ENCODE data around the gene SLC2A9. TPM values are rescaled to one million over a fixed set of nuclear protein-coding genes. Genes with fewer than 3 reads are reported as not detected.

The SLC2A9 gene
- total RNA-seq, 1 donor from 2014 or later: 8.2 TPM

DNA sequence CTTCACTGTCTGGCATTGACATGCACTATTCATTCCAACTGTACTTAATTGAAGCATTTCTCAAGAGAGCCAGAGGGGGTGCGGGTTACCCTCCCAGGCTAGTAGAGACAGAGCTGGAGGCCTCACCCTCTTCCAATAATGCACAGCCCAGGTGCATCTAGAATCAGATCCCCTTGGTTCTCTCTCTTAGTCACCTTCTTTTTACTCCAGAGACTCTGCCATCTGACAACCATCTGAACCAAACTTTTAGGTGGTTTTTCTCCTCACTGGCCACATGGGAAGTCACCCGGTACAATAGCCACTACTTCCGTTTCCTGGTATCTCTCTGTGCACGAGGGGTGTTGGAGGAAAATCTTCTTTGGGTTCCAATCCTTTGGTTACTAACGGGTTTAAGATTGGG lies 81.3 kb downstream of the SLC2A9 start:
- H3K4me1 ChIP-seq: peaks cover 6% of the 10 kb centered on the region
- TF ChIP-seq CTCF (IDR thresholded peaks at IDR 0.05; ENCODE audit: borderline replicate concordance): no peak

GRCh38 chr4:9938933-9939332 lies 82.4 kb downstream of the SLC2A9 start:
- H3K9me3 ChIP-seq (replicated peaks): no peaks in the 10 kb centered on the region
- TF ChIP-seq CTCF (IDR thresholded peaks at IDR 0.05; ENCODE audit: borderline replicate concordance): no peak
- H3K36me3 ChIP-seq: no peaks in the 10 kb centered on the region
- intact Hi-C loops (cut with micrococcal nuclease): no loop called here
- peaks cover 6% of the 10 kb centered on the region for H3K4me1 ChIP-seq
- no peak overlapping the region for H3K27ac ChIP-seq (replicated peaks)
- DNase-seq: no peak
- no peaks in the 10 kb centered on the region for H3K27me3 ChIP-seq (ENCODE audit: low read depth)
- H3K4me3 ChIP-seq: no peak overlapping the region

More for the DNA sequence above, 81.3 kb downstream of the SLC2A9 start:
- Histone ChIP-seq H3K27ac (replicated peaks) (no peak overlapping the region), H3K27me3 (ENCODE audit: low read depth) (no peaks in the 10 kb centered on the region), H3K4me3 (no peak overlapping the region), H3K9me3 (replicated peaks) (no peaks in the 10 kb centered on the region), H3K36me3 (no peaks in the 10 kb centered on the region)
- intact Hi-C loops (cut with micrococcal nuclease): no loop called here
- DNase-seq: no peak

DNA sequence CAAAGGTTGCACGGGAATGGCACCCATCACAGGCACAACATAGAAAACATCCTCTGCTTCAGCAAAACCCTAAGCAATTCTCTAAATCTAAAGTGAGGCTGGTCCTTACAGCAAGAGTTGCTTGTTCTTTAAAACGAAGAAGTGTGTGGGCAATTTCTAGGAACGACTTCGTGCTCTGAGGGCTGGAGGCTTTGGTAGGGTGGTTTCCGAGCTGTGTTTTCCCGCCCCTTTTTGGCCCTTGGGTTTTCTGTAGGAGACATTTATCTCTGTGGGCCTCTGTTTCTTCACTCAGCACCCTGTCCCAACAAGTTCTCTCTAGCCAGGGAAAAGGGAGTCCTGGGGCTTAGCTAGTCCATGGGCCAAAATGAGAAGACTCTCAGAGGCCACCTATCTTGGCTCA lies 84.2 kb downstream of the SLC2A9 start:
- no peak for DNase-seq
- Histone ChIP-seq H3K4me1 (peaks cover 6% of the 10 kb centered on the region), H3K4me3 (no peak overlapping the region), H3K27ac (replicated peaks) (no peak overlapping the region), H3K9me3 (replicated peaks) (no peaks in the 10 kb centered on the region), H3K36me3 (no peaks in the 10 kb centered on the region), H3K27me3 (ENCODE audit: low read depth) (no peaks in the 10 kb centered on the region)
- intact Hi-C loops (cut with micrococcal nuclease): no loop called here
- no peak for TF ChIP-seq CTCF (IDR thresholded peaks at IDR 0.05; ENCODE audit: borderline replicate concordance)

DNA sequence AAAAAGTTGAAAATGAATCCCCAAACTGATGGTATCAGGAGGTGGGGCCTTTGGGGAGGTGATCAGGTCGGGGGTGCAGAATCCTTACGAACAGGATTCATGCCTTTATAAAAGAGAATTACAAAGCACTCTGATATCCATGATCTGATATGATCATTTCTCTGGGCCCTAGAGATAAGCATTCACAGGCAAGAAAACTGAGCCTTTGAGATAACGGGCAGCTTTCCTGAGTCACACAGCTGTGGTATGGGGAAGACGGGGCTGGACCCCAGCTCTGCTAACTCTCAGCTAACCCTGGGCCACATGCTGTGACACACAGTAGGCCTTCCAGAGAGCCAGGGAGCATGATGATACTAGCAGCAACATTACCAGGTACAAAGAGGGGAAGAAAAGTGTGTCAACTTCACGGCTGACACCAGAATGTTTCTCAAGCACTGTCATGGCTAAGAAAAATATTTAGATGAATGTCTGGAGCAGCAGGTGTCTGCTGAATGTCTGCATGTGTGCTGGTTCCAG lies 85.1 kb downstream of the SLC2A9 start:
- H3K27me3 ChIP-seq (ENCODE audit: low read depth): no peaks in the 10 kb centered on the region
- no peaks in the 10 kb centered on the region for H3K36me3 ChIP-seq
- intact Hi-C loops (cut with micrococcal nuclease): no loop called here
- TF ChIP-seq CTCF (IDR thresholded peaks at IDR 0.05; ENCODE audit: borderline replicate concordance): no peak
- no peak overlapping the region for H3K4me3 ChIP-seq
- DNase-seq: no peak
- H3K27ac ChIP-seq (replicated peaks): no peak overlapping the region
- peaks cover 8% of the 10 kb centered on the region for H3K4me1 ChIP-seq
- no peaks in the 10 kb centered on the region for H3K9me3 ChIP-seq (replicated peaks)

DNA sequence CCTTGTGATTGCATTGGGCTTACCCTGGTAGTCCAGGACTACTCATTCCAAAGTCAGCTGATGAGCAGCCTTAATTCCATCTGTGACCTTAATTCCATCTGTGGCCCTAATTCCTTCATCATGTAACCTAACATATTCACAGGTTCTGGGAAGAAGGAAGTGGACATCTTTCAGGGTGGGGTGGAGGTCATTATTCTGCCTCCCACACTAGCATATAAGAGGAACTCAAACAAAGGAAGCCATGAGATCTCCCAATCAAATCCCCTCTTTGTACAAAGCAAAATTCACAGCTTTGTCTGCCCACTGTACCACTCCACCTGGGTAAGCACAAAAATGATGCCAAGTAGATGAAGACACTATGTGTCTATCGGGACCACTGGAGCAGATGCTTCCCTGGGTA lies 87.3 kb downstream of the SLC2A9 start:
- intact Hi-C loops (cut with micrococcal nuclease): no loop called here
- H3K4me3 ChIP-seq: no peak overlapping the region
- no peak for DNase-seq
- H3K9me3 ChIP-seq (replicated peaks): no peaks in the 10 kb centered on the region
- no peak for TF ChIP-seq CTCF (IDR thresholded peaks at IDR 0.05; ENCODE audit: borderline replicate concordance)
- H3K27ac ChIP-seq (replicated peaks): no peak overlapping the region
- H3K27me3 ChIP-seq (ENCODE audit: low read depth): no peaks in the 10 kb centered on the region
- H3K36me3 ChIP-seq: no peaks in the 10 kb centered on the region
- H3K4me1 ChIP-seq: peaks cover 4% of the 10 kb centered on the region
